Midbrain (tissue), 1 donor: ENCODE measurements around the gene RPRD1B.
A peak's percentile ranks its signal among the peaks of the same experiment; 100 is the strongest.
"Not testable (repeated sequence)": the region's sequence is repeated elsewhere in the genome, so short reads cannot be mapped to it uniquely, and the experiment has no call there.

Experiments
- DNase-seq: peaks from one replicate; lab custom pipeline; 2025; lab: John Stamatoyannopoulos, UW

The RPRD1B gene

DNA sequence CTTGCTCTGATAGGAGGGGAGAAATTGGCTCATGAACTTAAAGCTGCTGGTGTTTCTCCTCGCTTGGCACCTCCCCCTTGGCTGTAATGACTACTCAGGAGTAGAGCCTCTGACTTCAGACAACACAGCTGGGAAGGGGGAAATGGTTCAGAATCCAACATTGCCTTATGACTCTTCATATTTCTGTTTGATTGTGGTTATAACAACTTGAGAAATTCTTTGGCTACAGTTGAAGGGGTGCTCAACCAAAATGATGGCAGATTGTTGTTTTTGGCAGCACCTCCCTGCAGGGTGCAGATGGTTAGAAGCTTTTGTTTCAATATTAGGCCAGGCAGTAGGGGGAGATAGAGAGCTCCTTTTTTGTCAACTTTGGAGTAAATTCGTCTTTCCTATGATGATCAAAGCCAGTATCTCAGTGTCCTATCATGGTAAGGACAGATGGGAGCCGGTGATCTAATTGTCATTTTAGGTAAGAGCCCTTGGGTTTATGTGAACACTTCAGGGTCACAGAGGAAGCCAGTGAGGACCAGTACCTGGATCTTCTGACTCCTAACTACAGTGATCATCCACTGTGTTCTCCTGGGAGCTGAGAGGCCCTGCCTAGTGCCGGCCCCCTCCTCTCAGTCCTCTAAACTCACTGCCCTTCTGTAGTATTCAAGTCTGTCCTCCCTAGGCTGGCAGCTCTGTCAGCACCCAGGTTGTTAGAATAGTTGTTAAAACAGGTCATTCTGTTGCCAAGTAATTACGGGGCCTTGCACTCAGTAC is 39.9 kb downstream of the RPRD1B start:
- DNase-seq, result peak; percentile 35

DNA sequence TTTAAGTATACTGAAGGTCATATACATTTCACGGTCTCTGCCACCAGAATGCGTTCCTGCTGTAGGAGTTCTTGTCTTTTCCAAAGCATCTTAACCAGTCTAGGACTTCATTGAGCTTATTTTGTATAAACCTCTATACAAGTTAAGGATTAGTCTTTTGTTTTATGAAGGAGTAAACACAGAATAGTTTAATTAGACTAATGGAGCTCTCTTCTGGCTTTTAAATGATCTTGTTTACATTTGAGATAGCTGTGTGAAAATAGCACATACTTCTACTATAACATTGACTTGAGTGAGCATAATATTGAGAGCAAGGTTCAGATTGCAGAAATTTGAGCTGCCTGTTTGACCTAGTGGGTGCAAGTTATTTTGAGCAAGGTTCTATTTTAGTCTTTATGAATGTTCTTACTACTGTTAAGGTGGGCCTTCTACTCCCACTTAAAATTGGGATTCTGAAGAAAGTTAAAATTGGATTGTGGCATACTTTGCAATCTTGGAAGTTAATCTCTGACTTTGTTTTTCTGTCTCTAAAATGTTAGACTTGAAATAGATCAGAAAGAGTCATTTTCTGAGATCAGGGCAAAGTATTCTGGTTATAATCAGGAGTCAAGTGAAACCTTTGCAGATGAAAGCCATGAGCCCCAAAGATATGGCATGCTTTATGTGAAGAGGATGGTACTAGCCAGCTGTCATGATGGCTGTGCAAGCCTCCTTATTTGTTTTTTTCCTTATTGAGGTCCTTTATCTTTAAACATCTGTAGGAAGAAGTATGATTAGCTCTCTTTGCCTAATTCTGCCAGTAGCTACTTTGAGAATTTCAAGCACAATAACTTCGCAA is 41.8 kb downstream of the RPRD1B start:
- DNase-seq, result no peak

GRCh38 chr20:38076548-38076947 is 43.0 kb downstream of the RPRD1B start:
- no peak for DNase-seq

DNA sequence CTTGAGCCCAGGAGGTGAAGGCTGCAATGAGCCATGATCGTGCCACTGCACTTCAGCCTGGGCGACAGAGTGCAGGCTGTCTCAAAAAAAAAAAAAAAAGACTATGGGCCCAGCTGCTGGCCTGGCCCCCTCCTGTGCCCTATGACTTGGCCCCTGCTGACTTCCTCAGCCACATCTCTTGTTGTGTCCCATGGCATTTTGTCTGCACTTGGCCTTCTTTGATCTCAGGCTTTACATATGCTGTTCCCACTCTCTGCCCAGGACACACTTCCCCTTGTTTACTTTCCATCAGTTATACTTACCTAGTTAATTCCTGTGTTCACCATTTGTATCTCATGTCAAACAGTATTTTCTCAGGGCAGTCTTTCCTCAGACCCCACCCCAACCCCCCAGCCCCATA is 44.5 kb downstream of the RPRD1B start:
- DNase-seq, result no peak

- no peak for DNase-seq
Measured at GRCh38 chr20:38079353-38079752, 45.8 kb downstream of the RPRD1B start.

- no peak for DNase-seq
Measured at GRCh38 chr20:38081575-38081974, 48.0 kb downstream of the RPRD1B start.

- no peak for DNase-seq
Measured at GRCh38 chr20:38082894-38083293, 49.3 kb downstream of the RPRD1B start.

DNA sequence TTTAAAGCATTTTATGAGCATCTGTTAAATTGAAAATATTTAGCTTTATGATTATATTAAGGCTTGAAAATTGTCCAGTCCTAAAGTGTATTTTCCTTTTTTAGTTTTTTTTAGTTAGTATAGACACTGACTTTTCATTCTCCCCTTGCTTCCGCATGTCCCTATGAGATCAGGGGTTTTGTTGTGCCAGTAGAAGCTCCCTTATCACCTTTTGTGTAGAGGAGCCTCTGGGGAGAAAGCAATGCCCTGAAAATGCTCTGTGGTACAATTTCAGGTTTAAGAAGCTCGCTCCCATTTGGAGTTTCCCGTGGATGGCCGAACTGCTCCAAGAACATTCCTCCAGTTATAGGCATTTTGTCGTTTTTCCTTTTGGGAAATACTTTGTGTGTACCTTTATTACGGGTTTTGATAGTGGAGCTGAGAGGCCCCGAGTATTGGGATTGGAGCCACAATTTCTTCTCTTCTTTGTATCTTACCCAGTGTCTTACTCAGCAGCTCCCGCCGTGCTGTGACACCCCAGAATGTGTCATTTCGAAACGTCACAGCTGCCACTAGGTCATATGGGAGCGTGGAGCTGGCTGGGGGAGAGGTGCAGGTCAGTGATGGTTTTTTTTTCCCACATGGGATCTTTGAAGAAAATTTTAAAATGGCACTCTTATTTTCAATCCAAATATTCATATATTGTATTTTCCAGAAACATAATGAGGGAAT is 49.9 kb downstream of the RPRD1B start:
- DNase-seq, result no peak

- no peak for DNase-seq
Measured at GRCh38 chr20:38084425-38084951, 50.9 kb downstream of the RPRD1B start.

DNA sequence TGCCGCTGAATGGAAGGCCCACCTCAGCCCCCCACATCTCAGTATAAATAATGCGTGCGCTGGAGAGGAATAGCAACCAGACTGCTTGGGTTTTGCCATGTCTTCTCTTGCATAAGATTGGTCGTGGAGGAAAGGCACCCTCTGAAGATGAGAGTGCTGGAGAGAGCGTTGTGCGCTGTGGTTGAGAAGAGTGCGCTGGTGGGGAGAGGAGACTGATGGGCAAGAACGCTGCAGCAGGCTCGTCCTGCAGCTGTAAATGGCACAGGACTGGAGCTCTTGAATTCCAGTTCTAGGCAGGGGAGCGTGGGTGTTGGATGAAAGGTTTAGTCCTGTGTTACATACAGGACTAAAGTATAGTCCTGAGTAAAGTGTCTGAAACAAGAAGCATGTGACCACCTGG is 51.5 kb downstream of the RPRD1B start:
- no peak for DNase-seq

GRCh38 chr20:38089500-38089899 is 56.0 kb downstream of the RPRD1B start:
- no peak for DNase-seq

GRCh38 chr20:38090061-38090460 is 56.5 kb downstream of the RPRD1B start:
- DNase-seq, result no peak

DNA sequence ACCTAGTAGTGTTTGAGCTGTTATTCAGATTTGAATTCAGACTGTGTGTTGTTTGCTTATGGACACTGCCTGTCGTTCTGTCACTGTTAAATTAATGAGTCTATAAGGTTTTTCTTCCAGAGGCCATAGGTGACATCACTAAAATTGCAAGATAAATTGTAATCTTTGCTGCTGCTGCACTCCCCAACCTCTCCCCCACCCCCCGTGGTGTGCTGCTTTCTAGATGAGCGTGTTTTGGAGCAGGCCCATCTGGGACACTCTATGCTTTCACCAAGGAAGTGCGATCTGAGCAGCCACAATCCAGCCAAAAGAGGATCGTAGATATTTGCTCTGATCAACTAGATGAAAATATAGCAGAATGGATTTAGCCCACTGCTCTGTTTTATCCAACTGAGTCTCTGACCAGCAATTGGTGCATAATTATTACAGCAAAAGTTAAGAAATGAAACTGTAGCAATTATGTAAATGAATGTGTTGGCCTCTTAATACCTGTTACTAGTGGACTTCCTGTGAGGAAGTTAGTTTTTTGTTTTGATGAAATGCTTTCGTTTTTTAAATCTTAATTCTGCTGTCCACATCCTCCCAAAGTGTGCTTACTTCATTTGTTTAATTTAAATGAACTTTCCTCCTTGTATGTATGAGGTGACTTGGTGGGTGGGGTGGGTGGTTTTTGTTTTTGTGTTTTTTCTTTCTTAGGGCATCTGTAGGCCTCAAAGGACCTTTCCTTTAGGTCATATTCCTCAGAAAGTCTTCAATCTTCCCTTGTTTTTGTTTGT is 58.1 kb downstream of the RPRD1B start:
- no peak for DNase-seq

- DNase-seq, result no peak
Measured at GRCh38 chr20:38092260-38092857, 58.8 kb downstream of the RPRD1B start.

DNA sequence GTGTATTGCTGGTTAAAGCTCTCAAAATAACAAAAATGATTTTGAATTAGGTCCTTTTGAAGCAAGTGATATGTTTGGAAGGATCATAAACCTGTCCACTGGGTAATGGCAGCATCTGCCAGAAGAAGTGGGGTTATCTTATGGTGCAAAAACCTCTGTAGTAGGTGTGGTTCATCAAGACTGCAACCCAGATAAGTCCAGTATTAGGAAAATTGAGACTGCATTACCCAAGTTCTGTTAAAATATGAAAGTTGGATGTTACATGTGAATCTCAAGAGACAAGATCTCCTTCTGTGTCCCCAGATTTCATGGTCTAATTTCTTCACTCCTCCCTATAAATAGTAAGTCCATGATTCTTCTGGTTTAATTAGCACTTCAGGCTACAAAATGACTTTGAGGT is 59.4 kb downstream of the RPRD1B start:
- no peak for DNase-seq

GRCh38 chr20:38093641-38094077 is 60.1 kb downstream of the RPRD1B start:
- no peak for DNase-seq

- no peak for DNase-seq
Measured at GRCh38 chr20:38094373-38094891, 60.9 kb downstream of the RPRD1B start.

DNA sequence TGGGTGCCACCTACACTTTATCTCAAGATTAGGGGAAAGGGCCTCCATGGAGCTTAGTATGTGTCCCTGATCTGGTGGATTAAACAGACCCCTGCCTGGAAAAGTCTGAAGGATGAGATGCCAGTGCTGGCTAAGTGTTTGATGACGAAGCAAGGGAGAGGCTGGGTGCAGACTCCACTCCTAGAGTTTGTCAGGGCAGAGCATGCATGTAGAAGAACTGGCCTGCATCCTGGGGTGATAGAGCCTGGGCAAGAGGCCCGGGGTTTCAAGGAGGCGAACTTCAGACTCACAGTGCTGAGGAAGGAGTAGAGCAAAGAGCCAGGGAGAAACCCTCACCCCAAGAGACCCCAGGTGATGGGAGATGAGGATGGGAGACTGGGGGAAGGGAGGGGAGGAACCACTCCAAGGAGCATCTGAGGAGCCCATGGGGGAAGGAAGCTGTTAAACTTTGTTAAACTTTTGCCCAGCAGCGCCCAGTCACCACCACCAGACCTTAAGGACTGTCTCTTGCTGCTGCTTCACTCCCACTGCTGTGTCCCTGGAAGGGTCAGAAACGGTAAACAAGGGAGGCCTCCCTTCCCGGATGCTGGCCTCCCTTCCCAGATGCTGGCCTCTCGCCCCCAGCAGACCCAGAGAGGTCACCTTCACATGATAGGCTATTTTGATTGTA is 61.6 kb downstream of the RPRD1B start:
- DNase-seq, result no peak

DNA sequence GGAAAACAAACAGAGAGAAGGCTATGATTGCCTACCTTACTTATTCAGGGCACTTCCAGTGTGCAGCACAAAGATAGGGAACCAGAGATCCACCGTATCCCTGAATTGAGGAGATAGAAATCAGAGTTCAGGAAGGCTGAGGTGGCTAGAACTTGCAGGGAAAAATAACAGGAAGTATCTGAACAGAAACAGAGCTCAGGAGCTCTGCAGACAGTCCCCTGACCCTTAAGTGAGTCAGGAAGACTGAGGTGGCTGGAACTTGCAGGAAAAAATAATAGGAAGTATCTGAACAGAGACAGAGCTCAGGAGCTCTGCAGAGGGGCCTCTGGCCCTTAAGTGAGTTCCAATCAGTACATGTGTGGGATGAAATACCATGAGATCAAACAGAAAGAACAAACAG is 65.4 kb downstream of the RPRD1B start:
- no peak for DNase-seq

DNA sequence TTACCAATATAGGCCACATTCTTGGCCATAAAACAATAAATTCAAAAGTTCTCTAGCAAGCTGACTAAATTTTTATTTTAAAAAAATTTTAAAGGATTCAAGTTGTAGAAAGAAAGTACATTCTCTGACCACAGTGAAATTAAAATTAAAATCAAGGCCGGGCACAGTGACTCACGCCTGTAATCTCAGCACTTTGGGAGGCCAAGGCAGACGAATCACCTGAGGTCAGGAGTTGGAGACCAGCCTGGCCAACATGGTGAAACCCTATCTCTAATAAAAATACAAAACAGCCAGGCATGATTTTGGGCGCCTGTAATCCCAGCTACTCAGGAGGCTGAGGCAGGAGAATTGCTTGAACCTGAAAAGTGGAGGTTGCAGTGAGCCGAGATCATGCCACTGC is 68.7 kb downstream of the RPRD1B start:
- not testable (repeated sequence) for DNase-seq
